DND-41 (cell line): ENCODE data around the gene SAMD4A.

Experiments used
- ATAC-seq: fragments of 200-7000 bp; cut with Tn5 transposase; 3 replicates; pipeline ENCODE4 v1.9.1; 2021; ENCODE audit warnings: low read depth; ENCODE audit not compliant: insufficient read depth
- DNase-seq: peaks from one replicate; pipeline ENCODE4 v3.0.0-alpha.2; 2020
- H2AFZ ChIP-seq: 2 replicates; pipeline ENCODE4 v1.6.0; 2012; ENCODE audit warnings: low read depth, low read length
- H3K27ac ChIP-seq: 2 replicates; pipeline ENCODE4 v1.5.1; 2012; ENCODE audit warnings: low read length, inconsistent platforms
- H3K27me3 ChIP-seq: fragments of 200-600 bp; sonication (generic); 2 replicates; pipeline ENCODE4 v1.6.0; 2012; ENCODE audit warnings: low read length, mild to moderate bottlenecking, inconsistent platforms; ENCODE audit not compliant: insufficient read depth, poor library complexity
- H3K36me3 ChIP-seq: 2 replicates; pipeline ENCODE4 v1.5.1; 2012; ENCODE audit warnings: low read length, inconsistent platforms; ENCODE audit not compliant: insufficient read depth
- H3K4me1 ChIP-seq: 2 replicates; pipeline ENCODE4 v1.5.1; 2012; ENCODE audit warnings: mild to moderate bottlenecking, low read length; ENCODE audit not compliant: insufficient read depth
- H3K4me2 ChIP-seq: 2 replicates; pipeline ENCODE4 v1.6.0; 2012; ENCODE audit warnings: mild to moderate bottlenecking, moderate library complexity, low read length, inconsistent platforms; ENCODE audit not compliant: insufficient read depth
- H3K4me3 ChIP-seq, 2 experiments: fragments of 200-600 bp in 1 of 2; shearing (Covaris generic) in 1 of 2; 2 replicates each; pipeline ENCODE4 v1.5.1; 2012 to 2016; ENCODE audit warnings: inconsistent platforms in 2 of 2, low read length in 2 of 2, mild to moderate bottlenecking in 2 of 2, low read depth in 1 of 2, moderate library complexity in 1 of 2
- H3K79me2 ChIP-seq: 2 replicates; pipeline ENCODE4 v1.6.0; 2012; ENCODE audit warnings: low read length, inconsistent platforms; ENCODE audit not compliant: insufficient read depth
- H3K9ac ChIP-seq: 2 replicates; pipeline ENCODE4 v1.6.0; 2012; ENCODE audit warnings: low read depth, mild to moderate bottlenecking, inconsistent platforms, low read length, moderate library complexity
- H3K9me3 ChIP-seq: 2 replicates; pipeline ENCODE4 v1.5.1; 2012; ENCODE audit warnings: low read length, moderate library complexity, mild to moderate bottlenecking, inconsistent platforms; ENCODE audit not compliant: insufficient read depth, severe bottlenecking
- H4K20me1 ChIP-seq: 2 replicates; pipeline ENCODE4 v1.6.0; 2012; ENCODE audit warnings: low read length; ENCODE audit not compliant: insufficient read depth
- EZH2 ChIP-seq: IDR thresholded peaks from 3 replicates; pipeline ENCODE4 v1.6.1; 2012; ENCODE audit warnings: borderline replicate concordance, low read depth, mild to moderate bottlenecking, moderate library complexity, low read length, inconsistent platforms; ENCODE audit not compliant: severe bottlenecking
- TF ChIP-seq, protein P1 (sequence below): IDR thresholded peaks from 2 replicates; pipeline ENCODE4 v1.5.1; 2012; ENCODE audit warnings: borderline replicate concordance, low read length, moderate library complexity, mild to moderate bottlenecking; ENCODE audit not compliant: poor library complexity, severe bottlenecking; ENCODE audit errors: extremely low read depth

Gene SAMD4A

DNA sequence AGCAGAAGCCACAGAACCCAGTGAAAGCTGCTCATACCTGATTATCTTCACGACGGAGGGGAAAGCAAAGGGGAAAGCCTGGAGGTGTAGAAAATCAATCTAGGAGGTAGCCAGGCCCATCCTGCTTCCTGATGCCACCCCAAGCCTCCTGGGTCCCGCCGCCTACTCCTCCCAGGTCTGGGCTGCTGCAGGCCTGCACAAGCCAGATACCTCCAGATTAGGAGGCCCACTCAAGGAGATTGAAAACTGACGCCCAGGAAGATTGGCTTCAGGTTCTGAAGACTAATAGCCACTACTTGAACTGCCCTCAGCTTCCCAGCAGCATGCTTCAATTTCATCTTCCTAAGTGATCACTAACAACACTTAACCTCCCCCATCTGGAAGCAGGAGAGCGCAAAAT lies 248.6 kb downstream of the SAMD4A start:
- ATAC-seq (no peak), DNase-seq (no peak)
- H3K9ac ChIP-seq = no peak overlapping the region

DNA sequence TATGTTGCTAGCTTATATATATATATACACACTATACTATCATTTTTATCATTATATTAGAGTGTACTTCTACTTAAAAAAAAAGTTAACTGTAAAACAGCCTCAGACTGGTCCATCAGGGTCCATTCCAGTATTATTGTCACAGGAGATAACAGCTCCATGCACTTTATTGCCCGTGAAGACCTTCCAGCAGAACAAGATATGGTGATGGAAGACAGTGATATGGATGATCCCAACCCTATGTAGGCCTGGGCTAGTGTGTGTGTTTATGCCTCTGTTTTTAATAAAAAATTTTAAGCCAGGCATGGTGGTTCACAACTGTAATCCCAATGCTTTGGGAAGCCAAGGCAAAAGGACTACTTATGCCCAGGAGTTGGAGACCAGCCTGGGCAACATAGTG lies 249.5 kb downstream of the SAMD4A start:
- H3K4me2 ChIP-seq = no peak overlapping the region
- no peaks in the 10 kb centered on the region for H3K36me3 ChIP-seq
- H3K79me2 ChIP-seq = no peaks in the 10 kb centered on the region

More for the DNA sequence above, 248.6 kb downstream of the SAMD4A start:
- no peak overlapping the region for H3K27ac ChIP-seq
- H4K20me1 ChIP-seq = no peaks in the 10 kb centered on the region
- no peak overlapping the region for H3K4me3 ChIP-seq
- H3K27me3 ChIP-seq = peaks cover 14% of the 10 kb centered on the region
- no peak overlapping the region for H3K4me2 ChIP-seq
- no peaks in the 10 kb centered on the region for H3K4me1 ChIP-seq
- TF ChIP-seq, protein P1, sequence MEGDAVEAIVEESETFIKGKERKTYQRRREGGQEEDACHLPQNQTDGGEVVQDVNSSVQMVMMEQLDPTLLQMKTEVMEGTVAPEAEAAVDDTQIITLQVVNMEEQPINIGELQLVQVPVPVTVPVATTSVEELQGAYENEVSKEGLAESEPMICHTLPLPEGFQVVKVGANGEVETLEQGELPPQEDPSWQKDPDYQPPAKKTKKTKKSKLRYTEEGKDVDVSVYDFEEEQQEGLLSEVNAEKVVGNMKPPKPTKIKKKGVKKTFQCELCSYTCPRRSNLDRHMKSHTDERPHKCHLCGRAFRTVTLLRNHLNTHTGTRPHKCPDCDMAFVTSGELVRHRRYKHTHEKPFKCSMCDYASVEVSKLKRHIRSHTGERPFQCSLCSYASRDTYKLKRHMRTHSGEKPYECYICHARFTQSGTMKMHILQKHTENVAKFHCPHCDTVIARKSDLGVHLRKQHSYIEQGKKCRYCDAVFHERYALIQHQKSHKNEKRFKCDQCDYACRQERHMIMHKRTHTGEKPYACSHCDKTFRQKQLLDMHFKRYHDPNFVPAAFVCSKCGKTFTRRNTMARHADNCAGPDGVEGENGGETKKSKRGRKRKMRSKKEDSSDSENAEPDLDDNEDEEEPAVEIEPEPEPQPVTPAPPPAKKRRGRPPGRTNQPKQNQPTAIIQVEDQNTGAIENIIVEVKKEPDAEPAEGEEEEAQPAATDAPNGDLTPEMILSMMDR = no peak
- no peak for TF ChIP-seq EZH2
- H3K79me2 ChIP-seq = no peaks in the 10 kb centered on the region
- no peaks in the 10 kb centered on the region for H3K36me3 ChIP-seq
- no peaks in the 10 kb centered on the region for H3K9me3 ChIP-seq
- H2AFZ ChIP-seq = no peak overlapping the region

DNA sequence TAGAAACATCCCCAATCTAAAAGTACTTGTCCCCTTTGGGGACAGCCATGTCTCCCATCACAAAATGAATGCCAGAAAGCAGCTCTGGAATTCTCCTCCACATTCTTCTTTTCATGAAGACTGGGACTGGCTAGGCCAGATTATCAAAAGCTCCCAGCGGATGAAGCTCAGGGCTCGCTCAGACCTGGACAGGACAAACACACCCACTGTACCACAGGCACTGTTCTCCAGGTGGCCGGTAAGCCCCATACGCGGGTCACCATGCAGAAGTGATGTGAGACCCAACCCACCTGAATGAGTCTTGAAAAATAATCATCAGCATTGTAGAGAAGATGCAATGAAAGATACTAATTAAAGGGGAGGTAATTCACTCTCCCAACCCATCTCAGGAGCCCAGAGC lies 250.6 kb downstream of the SAMD4A start:
- H3K27me3 ChIP-seq = peaks cover 13% of the 10 kb centered on the region
- no peak overlapping the region for H3K27ac ChIP-seq
- DNase-seq (no peak), ATAC-seq (no peak)
- H3K4me3 ChIP-seq = no peak overlapping the region
- H3K9ac ChIP-seq = no peak overlapping the region
- no peak overlapping the region for H3K4me2 ChIP-seq
- no peaks in the 10 kb centered on the region for H4K20me1 ChIP-seq
- no peaks in the 10 kb centered on the region for H3K9me3 ChIP-seq
- no peak overlapping the region for H2AFZ ChIP-seq
- no peaks in the 10 kb centered on the region for H3K79me2 ChIP-seq
- H3K4me1 ChIP-seq = no peaks in the 10 kb centered on the region
- no peak for TF ChIP-seq EZH2
- TF ChIP-seq, protein P1 = no peak
- H3K36me3 ChIP-seq = no peaks in the 10 kb centered on the region

More for the DNA sequence above, 249.5 kb downstream of the SAMD4A start:
- H2AFZ ChIP-seq = no peak overlapping the region
- no peak for DNase-seq
- no peak overlapping the region for H3K4me3 ChIP-seq
- H3K4me1 ChIP-seq = no peaks in the 10 kb centered on the region
- ATAC-seq = no peak
- H3K27me3 ChIP-seq = peaks cover 11% of the 10 kb centered on the region
- H3K9ac ChIP-seq = no peak overlapping the region
- no peak overlapping the region for H3K27ac ChIP-seq
- H3K9me3 ChIP-seq = no peaks in the 10 kb centered on the region
- TF ChIP-seq EZH2 = no peak
- TF ChIP-seq, protein P1 = no peak
- H4K20me1 ChIP-seq = no peaks in the 10 kb centered on the region
